GM12878 (cell line): ENCODE results near the gene ANTXR1. TPM values are rescaled to one million over a fixed set of nuclear protein-coding genes. Genes with fewer than 3 reads are reported as not detected.

Experiments
- ATAC-seq: fragments of 200-7000 bp; cut with Tn5 transposase; 3 replicates; pipeline ENCODE4 v1.9.1; 2020; ENCODE audit warnings: mild to moderate bottlenecking, moderate library complexity
- BruUV-seq: library from RNA; stranded (reverse); fragments of 400-500 nt; replicated peaks from 2 replicates; lab custom pipeline; 2021; lab: Mats Ljungman, UMichigan
- CTCF ChIA-PET: fragments of 300-600 bp; sonication (Branson Sonifier 250); formaldehyde crosslinking; extraction: SDS; loops from one replicate; lab custom pipeline; 2021; ENCODE audit warnings: inconsistent platforms; lab: Yijun Ruan, JAX
- POLR2A ChIA-PET: fragments of 350-600 bp; formaldehyde crosslinking; extraction: SDS; loops from one replicate; lab custom pipeline; 2021; ENCODE audit warnings: inconsistent platforms; lab: Charles Lee
- RAD21 ChIA-PET: fragments of 300-600 bp; sonication (Branson Sonifier 250); formaldehyde crosslinking; loops from one replicate; lab custom pipeline; 2023; ENCODE audit warnings: antibody characterized with exemption; ENCODE audit not compliant: unreplicated experiment; lab: Charles Lee
- SMC1A ChIA-PET: fragments of 300-600 bp; sonication (Branson Sonifier 250); formaldehyde crosslinking; loops from one replicate; lab custom pipeline; 2023; ENCODE audit not compliant: unreplicated experiment, uncharacterized antibody; lab: Charles Lee
- DNase-seq: peaks from one replicate; pipeline ENCODE4 v3.0.0-alpha.2; 2011; ENCODE audit warnings: low read depth, low spot score
- FAIRE-seq: peaks from 3 replicates; lab custom pipeline; 2011; peaks lifted over from hg19 to GRCh38; lab: Jason Lieb, UNC
- H2AFZ ChIP-seq: 2 replicates; pipeline ENCODE4 v1.6.0; 2011; ENCODE audit warnings: low read depth, low read length, control low read depth; ENCODE audit not compliant: control insufficient read depth
- H3K27ac ChIP-seq: 2 replicates; pipeline ENCODE4 v1.5.1; 2011; ENCODE audit warnings: control low read depth; ENCODE audit not compliant: control insufficient read depth, insufficient read depth
- H3K27me3 ChIP-seq, 2 experiments: replicated peaks in 1 of 2; 2 replicates each; pipeline versions ENCODE4 v1.6.0 to v1.6.1; 2011; ENCODE audit warnings: low read length in 1 of 2; ENCODE audit not compliant: control insufficient read depth in 2 of 2, insufficient read depth in 2 of 2
- H3K36me3 ChIP-seq, 2 experiments: 2 replicates each; pipeline ENCODE4 v1.5.1; 2011; ENCODE audit warnings: low read length in 1 of 2; ENCODE audit not compliant: control insufficient read depth in 2 of 2, insufficient read depth in 2 of 2
- H3K4me1 ChIP-seq: 2 replicates; pipeline ENCODE4 v1.6.1; 2011; ENCODE audit warnings: mild to moderate bottlenecking, low read length, moderate library complexity, mixed read lengths; ENCODE audit not compliant: control insufficient read depth, insufficient read depth
- H3K4me2 ChIP-seq: 2 replicates; pipeline ENCODE4 v1.6.0; 2011; ENCODE audit warnings: control low read depth; ENCODE audit not compliant: control insufficient read depth, insufficient read depth
- H3K4me3 ChIP-seq: fragments of 200-600 bp; sonication (generic); 2 replicates; pipeline ENCODE4 v1.5.1; 2016
- H3K79me2 ChIP-seq: 2 replicates; pipeline ENCODE4 v1.6.0; 2011; ENCODE audit warnings: low read length; ENCODE audit not compliant: control insufficient read depth, insufficient read depth
- H3K9ac ChIP-seq: 2 replicates; pipeline ENCODE4 v1.8.0; 2011; ENCODE audit warnings: low read length, control low read depth, mixed read lengths; ENCODE audit not compliant: control insufficient read depth, insufficient read depth
- H3K9me3 ChIP-seq: replicated peaks from 3 replicates; pipeline ENCODE4 v1.5.1; 2011; ENCODE audit warnings: mild to moderate bottlenecking, low read length; ENCODE audit not compliant: control insufficient read depth, insufficient read depth
- H4K20me1 ChIP-seq: 2 replicates; pipeline ENCODE4 v1.6.0; 2011; ENCODE audit not compliant: control insufficient read depth, insufficient read depth
- ATF7 ChIP-seq: fragments of 450-650 bp; IDR thresholded peaks from 2 replicates; pipeline ENCODE4 v1.6.1; 2016; ENCODE audit warnings: low read depth, mild to moderate bottlenecking
- CHD4 ChIP-seq: fragments of 200-600 bp; sonication (generic); IDR thresholded peaks from 2 replicates; pipeline ENCODE4 v1.6.1; 2016; ENCODE audit warnings: mild to moderate bottlenecking
- CREB1 ChIP-seq: IDR thresholded peaks from 2 replicates; pipeline ENCODE4 v1.6.1; 2012; ENCODE audit warnings: low read depth, mild to moderate bottlenecking, inconsistent platforms
- ETV6 ChIP-seq, 2 experiments: fragments of 450-650 bp in 1 of 2; IDR thresholded peaks in 1 of 2; conservative IDR thresholded peaks in 1 of 2; 2 replicates each; pipeline ENCODE4 v1.6.1; 2014; ENCODE audit warnings: antibody characterized with exemption in 1 of 2, borderline replicate concordance in 1 of 2, low read depth in 1 of 2, mild to moderate bottlenecking in 1 of 2, moderate library complexity in 1 of 2
- GATAD2B ChIP-seq: fragments of 450-650 bp; conservative IDR thresholded peaks from 2 replicates; pipeline ENCODE4 v1.6.1; 2017; ENCODE audit warnings: low read depth, mild to moderate bottlenecking, moderate library complexity
- HDAC6 ChIP-seq: fragments of 200-600 bp; sonication (generic); IDR thresholded peaks from one replicate; pipeline ENCODE4 v1.8.0; 2017; ENCODE audit warnings: antibody characterized with exemption; ENCODE audit not compliant: unreplicated experiment
- IKZF1 ChIP-seq: fragments of 450-650 bp; conservative IDR thresholded peaks from 2 replicates; pipeline ENCODE4 v1.6.1; 2017; ENCODE audit warnings: antibody characterized with exemption, mild to moderate bottlenecking
- IKZF2 ChIP-seq, 2 experiments: fragments of 450-650 bp; IDR thresholded peaks; 2 replicates each; pipeline ENCODE4 v1.6.1; 2017; ENCODE audit warnings: mild to moderate bottlenecking in 2 of 2, moderate library complexity in 2 of 2
- JUNB ChIP-seq: IDR thresholded peaks from 2 replicates; pipeline ENCODE4 v1.6.1; 2016; ENCODE audit warnings: antibody characterized with exemption, mild to moderate bottlenecking
- MEF2A ChIP-seq: IDR thresholded peaks from 2 replicates; pipeline ENCODE4 v1.6.1; 2011; ENCODE audit warnings: low read depth, mild to moderate bottlenecking, low read length, moderate library complexity; ENCODE audit not compliant: insufficient read depth
- MEF2B ChIP-seq: fragments of 450-650 bp; IDR thresholded peaks from 2 replicates; pipeline ENCODE4 v1.6.1; 2018; ENCODE audit warnings: mild to moderate bottlenecking, moderate library complexity; ENCODE audit not compliant: partially characterized antibody, poor library complexity, severe bottlenecking
- MTA2 ChIP-seq: fragments of 450-650 bp; IDR thresholded peaks from 2 replicates; pipeline ENCODE4 v1.6.1; 2016; ENCODE audit warnings: low read depth, mild to moderate bottlenecking, moderate library complexity
- NKRF ChIP-seq: fragments of 450-650 bp; conservative IDR thresholded peaks from 2 replicates; pipeline ENCODE4 v1.6.1; 2017; ENCODE audit warnings: mild to moderate bottlenecking, moderate library complexity
- POLR2AphosphoS5 ChIP-seq: IDR thresholded peaks from 2 replicates; pipeline ENCODE4 v1.6.1; 2011; ENCODE audit warnings: mild to moderate bottlenecking, low read length, inconsistent platforms
- RELA ChIP-seq: fragments of 450-650 bp; IDR thresholded peaks from 2 replicates; pipeline ENCODE4 v1.8.0; 2014; ENCODE audit warnings: borderline replicate concordance; ENCODE audit not compliant: partially characterized antibody
- TARDBP ChIP-seq: IDR thresholded peaks from 2 replicates; pipeline ENCODE4 v1.6.1; 2016; ENCODE audit warnings: borderline replicate concordance
- WRNIP1 ChIP-seq: IDR thresholded peaks from 2 replicates; pipeline ENCODE4 v1.6.1; 2011; ENCODE audit warnings: low read depth, low read length, improper control_type of control experiment, borderline replicate concordance
- WGBS: methylation state at CpG from one replicate; pipeline ENCODE4 v1.1.6; 2016; ENCODE audit warnings: low lambda C conversion rate; ENCODE audit not compliant: insufficient replicate concordance, insufficient coverage; ENCODE audit errors: missing lambda C conversion rate; 5-methylcytosine and 5-hydroxymethylcytosine counted together
- in situ Hi-C: fragments of 300-500 bp; cut with MboI; formaldehyde crosslinking; loops from 9 replicates; pipeline ENCODE4 v1.14.3; 2018; ENCODE audit warnings: mixed read lengths
- intact Hi-C: fragments of 100-400 bp; cut with micrococcal nuclease; formaldehyde crosslinking; loops from one replicate; pipeline ENCODE4 v1.14.2; 2022; ENCODE audit not compliant: unreplicated experiment
- polyA plus RNA-seq, 11 experiments: library from polyadenylated mRNA; depleted of rRNA in 4 of 11; unstranded in 6 of 11; stranded (reverse) in 5 of 11; fragments of >200 nt; fragmentation: Nextera tagmentation in 4 of 11; fragmentation: Illumina TruSeq in 1 of 11; extraction: Ambion mirVana in 4 of 11; extraction: Trizol in 1 of 11; gene quantifications; 1 replicate in 1 of 11; 2 replicates in 10 of 11; pipeline versions ENCODE4 v1.2.1 to v1.2.3, GENCODE V29; 2011 to 2016; ENCODE audit warnings: inconsistent platforms in 2 of 11, missing spikeins in 2 of 11, low read depth in 1 of 11
- total RNA-seq, 4 experiments: library from RNA; depleted of rRNA in 3 of 4; stranded (reverse); fragments of >200 nt in 3 of 4; fragmentation: Illumina TruSeq in 1 of 4; extraction: Trizol in 1 of 4; gene quantifications; 2 replicates each; pipeline versions ENCODE4 v1.2.1 to v1.2.3, GENCODE V29; 2013 to 2021
- TF ChIP-seq, protein P1 (sequence below): fragments of 450-650 bp; IDR thresholded peaks from 2 replicates; pipeline ENCODE4 v1.6.1; 2017; ENCODE audit warnings: borderline replicate concordance
- TF ChIP-seq, protein P2 (sequence below): IDR thresholded peaks from 2 replicates; pipeline ENCODE4 v1.6.1; 2011; ENCODE audit warnings: mild to moderate bottlenecking, low read depth, low read length, moderate library complexity; ENCODE audit not compliant: insufficient replicate concordance

ANTXR1 gene
- total and polyA plus RNA-seq, 10 of the 15 experiments (the other 5 are each of a cell fraction or from before 2014, with no cell fraction given): 0.09 to 0.26 TPM; not detected in 8

- TF ChIP-seq NKRF (no peak), WRNIP1 (no peak), ATF7 (peak; percentile 30; the same call in 1 of the 2 replicates), MEF2B (peak; percentile 67), MTA2 (peak; percentile 58; the same call in 1 of the 2 replicates), GATAD2B (no peak), JUNB (no peak), MEF2A (peak; percentile 91), IKZF1 (no peak; the same call in 1 of the 2 replicates), RELA (no peak), IKZF2 (IDR thresholded peaks at IDR 0.05) (peak in 1 of 2 experiments; percentile 31; a peak in 1 of 4 replicates), CHD4 (no peak), CREB1 (0 out of 2 replicates have a peak, but pooled peaks have one; percentile 18)
Measured at GRCh38 chr2:69163109-69163508, 150.1 kb downstream of the ANTXR1 start (continued).

- FAIRE-seq (no peak), DNase-seq (no peak), ATAC-seq (no peak)
- in situ Hi-C loops: no loop called here
- peaks cover 15% of the 10 kb centered on the region for H3K4me1 ChIP-seq
- H3K4me3 ChIP-seq: no peak overlapping the region
- ChIA-PET RAD21 (no interaction called here), SMC1A (interaction anchor here (2.8 kb wide), 1 partner anchor 9 kb away, joined by 7 read pairs; no protein-coding TSS in a partner anchor), CTCF (interaction anchor here (1.2 kb wide), 1 partner anchor 9 kb away, joined by 3 read pairs; no protein-coding TSS in a partner anchor), POLR2A (no interaction called here)
- intact Hi-C loops: no loop called here
- H3K27me3 ChIP-seq: no peaks in the 10 kb centered on the region; a peak in 2 of 4 replicates
- H3K9ac ChIP-seq: no peak overlapping the region
- no peak overlapping the region for H3K27ac ChIP-seq
- no peaks in the 10 kb centered on the region for H4K20me1 ChIP-seq
- H3K79me2 ChIP-seq: no peaks in the 10 kb centered on the region
- peak overlapping the region; percentile 60 for H3K4me2 ChIP-seq
- no peaks in the 10 kb centered on the region for H3K36me3 ChIP-seq
- H3K9me3 ChIP-seq: no peaks in the 10 kb centered on the region
- no TSS peak for BruUV-seq
- WGBS: 81% methylated on average over 7 of the region's 7 CpGs
- H2AFZ ChIP-seq: no peak overlapping the region
- TF ChIP-seq TARDBP: no peak
- TF ChIP-seq HDAC6: no peak
- TF ChIP-seq, protein P1, sequence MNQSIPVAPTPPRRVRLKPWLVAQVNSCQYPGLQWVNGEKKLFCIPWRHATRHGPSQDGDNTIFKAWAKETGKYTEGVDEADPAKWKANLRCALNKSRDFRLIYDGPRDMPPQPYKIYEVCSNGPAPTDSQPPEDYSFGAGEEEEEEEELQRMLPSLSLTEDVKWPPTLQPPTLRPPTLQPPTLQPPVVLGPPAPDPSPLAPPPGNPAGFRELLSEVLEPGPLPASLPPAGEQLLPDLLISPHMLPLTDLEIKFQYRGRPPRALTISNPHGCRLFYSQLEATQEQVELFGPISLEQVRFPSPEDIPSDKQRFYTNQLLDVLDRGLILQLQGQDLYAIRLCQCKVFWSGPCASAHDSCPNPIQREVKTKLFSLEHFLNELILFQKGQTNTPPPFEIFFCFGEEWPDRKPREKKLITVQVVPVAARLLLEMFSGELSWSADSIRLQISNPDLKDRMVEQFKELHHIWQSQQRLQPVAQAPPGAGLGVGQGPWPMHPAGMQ: no peak
- TF ChIP-seq POLR2AphosphoS5: no peak
- TF ChIP-seq, protein P2, sequence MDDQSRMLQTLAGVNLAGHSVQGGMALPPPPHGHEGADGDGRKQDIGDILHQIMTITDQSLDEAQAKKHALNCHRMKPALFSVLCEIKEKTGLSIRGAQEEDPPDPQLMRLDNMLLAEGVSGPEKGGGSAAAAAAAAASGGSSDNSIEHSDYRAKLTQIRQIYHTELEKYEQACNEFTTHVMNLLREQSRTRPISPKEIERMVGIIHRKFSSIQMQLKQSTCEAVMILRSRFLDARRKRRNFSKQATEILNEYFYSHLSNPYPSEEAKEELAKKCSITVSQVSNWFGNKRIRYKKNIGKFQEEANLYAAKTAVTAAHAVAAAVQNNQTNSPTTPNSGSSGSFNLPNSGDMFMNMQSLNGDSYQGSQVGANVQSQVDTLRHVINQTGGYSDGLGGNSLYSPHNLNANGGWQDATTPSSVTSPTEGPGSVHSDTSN: no peak
- TF ChIP-seq GATAD2B: no peak
- TF ChIP-seq ETV6 (conservative IDR thresholded peaks at IDR 0.05 in 1 of 2, IDR thresholded peaks at IDR 0.05 in 1 of 2; ENCODE audit: borderline replicate concordance in 1 of 2, low read depth in 1 of 2): no peak
Measured at GRCh38 chr2:69163556-69163955, 150.6 kb downstream of the ANTXR1 start.
